Ectodermal cell (in vitro differentiated cells): ENCODE results near the gene MNAT1. TPM values are rescaled to one million over a fixed set of nuclear protein-coding genes. Genes with fewer than 3 reads are reported as not detected.

ENCODE experiments used
- H3K27ac ChIP-seq: 2 replicates; pipeline ENCODE4 v1.7.0; 2013; ENCODE audit warnings: mild to moderate bottlenecking, low read depth, low read length; ENCODE audit not compliant: insufficient read depth, poor library complexity, severe bottlenecking
- H3K27me3 ChIP-seq: 2 replicates; pipeline ENCODE4 v1.7.0; 2013; ENCODE audit warnings: mild to moderate bottlenecking, low read length; ENCODE audit not compliant: insufficient read depth, control insufficient read depth, poor library complexity, severe bottlenecking
- H3K36me3 ChIP-seq: one replicate; pipeline ENCODE4 v1.7.0; 2013; ENCODE audit warnings: low read length; ENCODE audit not compliant: control insufficient read depth, insufficient read depth
- H3K4me1 ChIP-seq: one replicate; pipeline ENCODE4 v1.7.0; 2013; ENCODE audit warnings: low read length; ENCODE audit not compliant: control insufficient read depth, insufficient read depth
- H3K4me3 ChIP-seq: 2 replicates; pipeline ENCODE4 v1.7.0; 2013; ENCODE audit warnings: low read depth, low read length, control low read depth; ENCODE audit not compliant: insufficient read depth
- H3K9me3 ChIP-seq: 2 replicates; pipeline ENCODE4 v1.7.0; 2013; ENCODE audit warnings: mild to moderate bottlenecking, low read length, moderate library complexity; ENCODE audit not compliant: control insufficient read depth
- WGBS, 2 experiments: methylation state at CpG; one replicate each; pipeline ENCODE4 v1.1.7; 2013; ENCODE audit warnings: missing lambda C conversion rate in 2 of 2; 5-methylcytosine and 5-hydroxymethylcytosine counted together
- polyA plus RNA-seq, 4 experiments: library from polyadenylated mRNA; stranded (reverse); fragments of 50-300 nt; gene quantifications; one replicate each; pipeline ENCODE4 v1.2.3, GENCODE V29; 2013

The MNAT1 gene
- polyA plus RNA-seq (2013, experiment 1 of 4): 46.5 TPM
- polyA plus RNA-seq (2013, experiment 2 of 4): 43.4 TPM
- polyA plus RNA-seq (2013, experiment 3 of 4): 40.9 TPM
- 37.9 TPM for polyA plus RNA-seq (2013, experiment 4 of 4)

DNA sequence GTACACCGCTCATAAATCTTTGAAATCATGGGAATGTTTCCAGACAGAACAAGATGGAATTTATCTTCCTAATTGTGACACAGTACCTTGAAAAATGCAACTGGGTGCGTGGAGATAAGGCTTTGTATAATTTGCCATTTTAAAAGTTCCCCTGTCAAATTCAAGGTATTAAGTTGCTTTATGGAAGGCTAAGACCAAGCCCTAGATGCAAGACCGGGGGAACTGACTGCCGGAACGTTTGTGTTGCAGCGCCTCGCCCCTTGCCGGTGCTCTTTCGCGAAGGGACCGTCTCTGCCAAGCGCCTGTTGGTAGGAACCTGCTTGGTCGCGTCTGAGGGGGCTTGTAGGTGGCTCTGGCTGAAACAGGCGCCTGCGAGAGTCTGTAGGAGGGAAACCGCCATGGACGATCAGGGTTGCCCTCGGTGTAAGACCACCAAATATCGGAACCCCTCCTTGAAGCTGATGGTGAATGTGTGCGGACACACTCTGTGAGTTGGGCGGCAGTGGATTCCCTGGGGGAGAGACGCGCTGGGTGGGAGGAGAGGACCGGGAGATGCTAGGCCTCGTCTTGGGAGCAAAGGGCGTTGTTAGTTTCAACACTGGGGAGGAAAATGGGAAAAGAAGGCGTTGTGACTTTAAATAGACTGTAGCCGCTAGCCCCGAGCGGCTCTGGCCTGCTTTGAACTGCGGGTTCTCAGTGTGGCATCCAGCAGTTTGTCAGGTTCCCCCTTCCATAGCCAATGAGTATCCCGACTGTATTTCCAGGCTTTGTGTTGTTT lies at the start of gene MNAT1:
MNAT1 (plus strand) TSS at position 297 of the 778 bp plus-strand sequence; CDS start at position 399, 102 bp downstream.
- H3K36me3 ChIP-seq: no peaks in the 10 kb centered on the region
- H3K9me3 ChIP-seq: no peaks in the 10 kb centered on the region
- H3K27ac ChIP-seq: peak within 1 kb of the TSS; percentile 48
- no peaks in the 10 kb centered on the region for H3K27me3 ChIP-seq
- H3K4me1 ChIP-seq: no peaks in the 10 kb centered on the region
- 3% methylated on average over 33 of the region's 33 CpGs for WGBS, 2 experiments
- peak within 1 kb of the TSS; percentile 90 for H3K4me3 ChIP-seq

DNA sequence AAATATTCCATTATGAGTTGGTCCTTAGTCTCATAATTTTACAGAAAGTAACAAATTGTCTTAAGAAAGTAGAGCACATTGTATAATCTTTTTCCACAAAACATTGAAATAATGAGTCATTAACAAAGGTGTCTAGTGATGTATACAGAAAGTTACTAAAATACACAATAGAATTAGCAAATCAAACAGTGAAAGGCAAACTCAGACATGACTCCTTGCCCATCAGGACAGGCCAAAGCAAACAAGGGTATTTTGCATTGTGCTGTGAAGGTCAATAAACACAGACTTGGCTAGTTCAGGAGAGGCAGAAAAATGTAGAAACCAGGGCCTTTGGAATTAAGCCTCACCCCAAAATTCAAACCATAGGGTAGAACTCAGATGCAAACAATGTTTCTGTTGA lies 47.7 kb upstream of the MNAT1 start:
- Histone ChIP-seq H3K27me3 (no peaks in the 10 kb centered on the region), H3K4me1 (no peaks in the 10 kb centered on the region), H3K9me3 (no peaks in the 10 kb centered on the region), H3K4me3 (no peak overlapping the region), H3K36me3 (no peaks in the 10 kb centered on the region), H3K27ac (no peak overlapping the region)

DNA sequence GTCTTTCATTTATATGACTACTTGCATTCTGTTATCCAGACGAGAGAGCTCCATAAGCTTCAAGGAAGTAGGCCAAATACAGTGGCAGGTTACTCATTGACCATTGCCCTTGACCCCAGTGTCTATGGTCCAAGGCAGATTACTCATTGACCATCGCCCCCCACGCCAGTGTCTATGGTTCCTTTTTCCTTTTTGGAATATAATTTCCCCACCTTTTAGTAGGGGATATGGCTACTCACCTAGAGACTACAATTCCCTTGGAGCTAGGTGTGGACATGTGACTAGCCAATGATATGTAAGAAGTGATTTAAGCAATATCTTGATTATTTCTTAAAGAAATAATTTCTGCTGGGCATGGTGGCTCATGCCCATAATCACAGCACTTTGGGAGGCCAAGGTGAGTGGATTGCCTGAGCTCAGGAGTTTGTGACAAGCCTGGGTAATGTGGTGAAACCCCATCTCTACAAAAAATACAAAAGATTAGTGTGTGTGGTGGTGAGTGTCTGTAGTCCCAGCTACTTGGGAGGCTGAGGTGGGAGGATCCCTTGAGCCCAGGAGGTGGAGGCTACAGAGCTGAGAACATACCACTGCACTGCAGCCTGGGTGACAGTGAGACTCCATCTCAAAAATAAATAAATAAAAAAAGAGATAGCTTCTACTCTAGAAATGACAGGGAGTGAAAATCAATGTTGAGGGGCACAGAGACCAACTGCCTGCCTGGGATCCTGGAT lies 43.0 kb upstream of the MNAT1 start:
- no peaks in the 10 kb centered on the region for H3K4me1 ChIP-seq
- H3K27ac ChIP-seq: no peak overlapping the region
- 85 to 94% methylated on average over 2 to 3 of the region's 3 CpGs for WGBS, 2 experiments
- H3K9me3 ChIP-seq: no peaks in the 10 kb centered on the region
- no peaks in the 10 kb centered on the region for H3K27me3 ChIP-seq
- no peaks in the 10 kb centered on the region for H3K36me3 ChIP-seq
- H3K4me3 ChIP-seq: no peak overlapping the region

- Histone ChIP-seq H3K27me3 (no peaks in the 10 kb centered on the region), H3K27ac (no peak overlapping the region)
- WGBS, 2 experiments: 91 to 94% methylated on average over 4 of the region's 4 CpGs
Observed at GRCh38 chr14:60695327-60695726, 39.2 kb upstream of the MNAT1 start.

DNA sequence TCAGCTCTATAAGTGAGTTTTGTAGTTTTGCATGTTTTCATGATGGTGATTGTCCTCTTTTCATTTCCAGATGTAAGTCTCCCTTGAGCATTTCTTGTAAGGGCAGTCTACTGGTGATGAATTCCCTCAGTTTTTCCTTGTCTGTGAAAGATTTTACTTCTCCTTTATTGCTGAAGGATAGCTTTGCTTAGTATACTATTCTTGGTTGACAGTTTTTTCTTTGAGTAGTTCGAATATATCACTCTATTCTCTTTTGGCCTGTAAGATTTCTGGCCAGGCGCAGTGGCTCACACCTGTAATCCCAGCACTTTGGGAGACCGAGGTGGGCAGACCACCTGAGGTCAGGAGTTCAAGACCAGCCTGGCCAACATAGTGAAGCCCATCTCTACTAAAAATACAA lies 34.0 kb upstream of the MNAT1 start:
- Histone ChIP-seq H3K27me3 (no peaks in the 10 kb centered on the region), H3K4me3 (no peak overlapping the region), H3K27ac (no peak overlapping the region), H3K36me3 (no peaks in the 10 kb centered on the region), H3K4me1 (no peaks in the 10 kb centered on the region), H3K9me3 (no peaks in the 10 kb centered on the region)
- WGBS, 2 experiments: 69 to 96% methylated on average over 3 of the region's 3 CpGs

More at GRCh38 chr14:60695327-60695726, 39.2 kb upstream of the MNAT1 start:
- H3K36me3 ChIP-seq: no peaks in the 10 kb centered on the region
- H3K4me1 ChIP-seq: no peaks in the 10 kb centered on the region
- no peaks in the 10 kb centered on the region for H3K9me3 ChIP-seq
- no peak overlapping the region for H3K4me3 ChIP-seq

DNA sequence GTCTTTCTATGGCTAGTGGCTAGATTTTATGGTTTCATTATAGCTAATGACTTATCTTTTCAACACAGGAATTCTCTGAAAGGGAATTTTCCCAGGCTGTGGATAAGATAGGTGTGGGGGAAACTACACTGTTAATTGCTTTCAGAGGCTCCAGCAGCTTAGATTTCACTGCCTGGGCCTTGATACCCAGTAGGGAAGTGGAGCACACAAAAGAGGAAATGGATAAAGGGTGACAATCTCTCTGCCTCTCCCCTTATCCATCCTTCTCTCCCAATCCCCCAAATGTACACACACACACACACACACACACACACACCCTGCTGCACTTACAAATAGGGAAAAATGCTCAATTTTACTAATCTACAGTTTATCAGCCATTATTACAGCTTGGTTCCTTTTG lies 29.5 kb upstream of the MNAT1 start:
- Histone ChIP-seq H3K27me3 (no peaks in the 10 kb centered on the region), H3K4me1 (no peaks in the 10 kb centered on the region), H3K9me3 (no peaks in the 10 kb centered on the region), H3K27ac (peak overlapping the region; percentile 9), H3K36me3 (no peaks in the 10 kb centered on the region), H3K4me3 (no peak overlapping the region)

DNA sequence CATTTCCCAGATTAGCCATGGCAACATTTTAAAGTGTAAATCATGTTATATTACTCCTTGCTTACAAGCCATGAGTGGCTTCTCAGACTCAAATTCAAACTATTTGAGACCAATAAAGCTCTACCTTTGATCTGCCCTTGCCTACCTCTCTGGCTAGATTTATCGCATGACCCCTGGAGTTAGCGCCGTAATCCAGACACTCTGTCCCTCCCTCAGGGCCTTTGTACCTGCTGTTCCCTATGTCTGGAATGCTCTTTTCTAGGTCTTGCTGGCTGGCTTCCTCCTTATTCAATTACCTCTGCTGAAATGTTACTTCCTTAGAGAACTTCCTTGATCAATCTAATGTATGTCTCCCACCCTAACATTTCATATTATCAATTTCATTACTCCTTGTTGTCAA lies 26.7 kb upstream of the MNAT1 start:
- 91 to 94% methylated on average over 3 of the region's 3 CpGs for WGBS, 2 experiments
- no peaks in the 10 kb centered on the region for H3K4me1 ChIP-seq

GRCh38 chr14:60710494-60710893 lies 24.1 kb upstream of the MNAT1 start:
- Histone ChIP-seq H3K27ac (no peak overlapping the region), H3K36me3 (no peaks in the 10 kb centered on the region), H3K27me3 (no peaks in the 10 kb centered on the region), H3K4me1 (no peaks in the 10 kb centered on the region), H3K9me3 (no peaks in the 10 kb centered on the region), H3K4me3 (no peak overlapping the region)

More for the DNA sequence above, 26.7 kb upstream of the MNAT1 start:
- no peak overlapping the region for H3K4me3 ChIP-seq
- H3K36me3 ChIP-seq: no peaks in the 10 kb centered on the region
- H3K9me3 ChIP-seq: no peaks in the 10 kb centered on the region
- H3K27me3 ChIP-seq: no peaks in the 10 kb centered on the region
- no peak overlapping the region for H3K27ac ChIP-seq

DNA sequence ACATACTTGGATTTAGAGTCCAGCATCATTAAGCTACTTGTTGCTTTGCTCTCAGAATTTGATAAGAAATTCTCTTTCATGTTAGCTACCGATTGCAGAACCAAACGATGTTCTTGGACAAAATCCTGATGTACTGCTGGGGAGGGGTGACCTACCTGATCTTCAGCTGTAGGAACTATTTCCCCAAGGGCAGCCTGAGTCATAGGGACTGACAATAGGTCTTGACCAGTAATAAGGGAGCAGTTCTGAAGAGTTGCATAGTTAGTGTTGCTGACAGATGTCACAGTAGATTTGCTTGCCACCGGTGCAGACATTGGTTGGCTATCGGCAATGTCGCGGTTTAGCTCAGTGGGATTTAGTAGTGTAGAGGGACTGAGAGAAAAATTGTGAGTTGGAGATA lies 21.0 kb upstream of the MNAT1 start:
- Histone ChIP-seq H3K4me3 (no peak overlapping the region), H3K36me3 (no peaks in the 10 kb centered on the region), H3K27me3 (no peaks in the 10 kb centered on the region), H3K27ac (no peak overlapping the region), H3K4me1 (no peaks in the 10 kb centered on the region), H3K9me3 (no peaks in the 10 kb centered on the region)
- 93 to 96% methylated on average over 6 of the region's 6 CpGs for WGBS, 2 experiments

DNA sequence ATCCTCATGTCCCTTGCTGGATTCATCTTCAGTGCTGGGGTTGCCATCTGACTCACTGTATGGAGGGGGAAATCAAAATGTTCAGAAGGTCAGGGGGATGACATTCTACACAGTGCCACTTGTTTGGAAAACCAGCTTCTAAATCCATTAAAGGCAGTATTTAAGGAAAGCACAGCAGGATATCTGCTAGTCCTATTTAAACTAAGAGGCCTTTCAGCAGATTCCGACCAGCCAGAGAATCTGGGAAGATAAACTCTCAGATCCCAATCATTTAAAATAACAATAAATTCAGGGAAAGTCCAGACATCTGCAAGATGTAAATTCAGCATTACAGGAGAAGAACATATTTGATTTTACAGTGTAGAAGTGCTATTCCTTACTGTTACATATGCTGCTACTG lies 14.2 kb upstream of the MNAT1 start:
- Histone ChIP-seq H3K36me3 (peaks cover 7% of the 10 kb centered on the region), H3K4me3 (no peak overlapping the region), H3K4me1 (peaks cover 19% of the 10 kb centered on the region), H3K27ac (no peak overlapping the region), H3K9me3 (no peaks in the 10 kb centered on the region), H3K27me3 (no peaks in the 10 kb centered on the region)
- 0 to 10% methylated on average over 1 of the region's 1 CpG for WGBS, 2 experiments
